CD4-positive, alpha-beta T cell treated with Interleukin-21 for 1 hour (primary cell): Measurements from ENCODE around the gene DES.
A peak's percentile ranks its signal among the peaks of the same experiment; 100 is the strongest.
"Not testable (repeated sequence)": the region's sequence is repeated elsewhere in the genome, so short reads cannot be mapped to it uniquely, and the experiment has no call there.

Source experiments
- DNase-seq: peaks from one replicate; pipeline ENCODE4 v3.0.0-alpha.2; 2020

The DES gene

GRCh38 chr2:219418155-219419011 is at the start of gene DES:
TSS of gene DES (plus strand) at chr2:219418377. CDS start at chr2:219418463, 86 bp downstream.
- no peak for DNase-seq

DNA sequence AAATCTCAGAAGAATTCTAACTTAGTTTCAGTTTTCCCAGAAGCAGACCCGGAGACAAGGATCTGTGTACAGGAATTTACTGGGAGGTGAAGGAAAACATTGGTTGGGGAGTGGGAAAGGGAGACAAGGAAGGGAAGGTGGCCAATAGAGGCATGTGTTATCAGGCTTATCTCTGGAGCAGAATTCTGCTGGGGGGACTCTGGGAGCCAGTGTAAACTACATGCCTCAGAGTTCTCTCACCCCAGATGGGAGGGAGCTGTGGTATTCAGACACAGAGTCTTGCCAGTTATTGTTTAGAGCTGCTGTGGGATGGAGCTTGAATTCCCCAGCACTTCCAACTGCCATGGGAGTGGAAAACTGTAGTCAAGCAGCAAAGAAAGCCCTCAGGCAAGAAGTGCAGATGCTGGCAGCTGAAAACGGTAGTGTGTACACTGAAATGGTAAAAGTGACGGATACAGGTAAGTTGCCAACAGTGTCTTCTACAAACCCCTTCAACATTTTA is 49.4 kb upstream of the DES start:
- DNase-seq: no peak

GRCh38 chr2:219369447-219369861 is 48.7 kb upstream of the DES start:
- DNase-seq: no peak

GRCh38 chr2:219378163-219378851 is 39.9 kb upstream of the DES start:
- DNase-seq: no peak

- DNase-seq: no peak
Observed at GRCh38 chr2:219380926-219381325, 37.3 kb upstream of the DES start.

DNA sequence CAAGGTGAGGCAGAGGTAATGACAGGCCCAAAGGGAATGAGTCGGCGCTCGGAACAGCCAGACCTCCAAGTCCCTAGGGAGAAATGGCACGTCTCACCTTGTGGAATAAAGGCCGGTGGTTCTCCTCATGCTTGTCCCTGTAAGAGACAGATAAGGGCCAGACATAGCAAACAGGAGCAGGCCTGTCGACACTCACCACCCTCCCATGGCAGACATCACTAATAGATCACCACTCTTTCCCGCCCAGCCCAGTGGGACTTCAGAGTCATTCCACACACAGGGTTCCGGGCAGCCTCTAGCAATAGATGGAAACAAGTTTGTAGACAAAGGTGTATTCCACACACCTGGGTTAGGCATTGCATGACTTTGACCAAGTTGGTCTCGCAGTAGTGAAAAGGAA is 36.7 kb upstream of the DES start:
- DNase-seq: no peak

GRCh38 chr2:219384083-219384713 is 34.0 kb upstream of the DES start:
- no peak for DNase-seq

GRCh38 chr2:219384859-219385258 is 33.3 kb upstream of the DES start:
- no peak for DNase-seq

DNA sequence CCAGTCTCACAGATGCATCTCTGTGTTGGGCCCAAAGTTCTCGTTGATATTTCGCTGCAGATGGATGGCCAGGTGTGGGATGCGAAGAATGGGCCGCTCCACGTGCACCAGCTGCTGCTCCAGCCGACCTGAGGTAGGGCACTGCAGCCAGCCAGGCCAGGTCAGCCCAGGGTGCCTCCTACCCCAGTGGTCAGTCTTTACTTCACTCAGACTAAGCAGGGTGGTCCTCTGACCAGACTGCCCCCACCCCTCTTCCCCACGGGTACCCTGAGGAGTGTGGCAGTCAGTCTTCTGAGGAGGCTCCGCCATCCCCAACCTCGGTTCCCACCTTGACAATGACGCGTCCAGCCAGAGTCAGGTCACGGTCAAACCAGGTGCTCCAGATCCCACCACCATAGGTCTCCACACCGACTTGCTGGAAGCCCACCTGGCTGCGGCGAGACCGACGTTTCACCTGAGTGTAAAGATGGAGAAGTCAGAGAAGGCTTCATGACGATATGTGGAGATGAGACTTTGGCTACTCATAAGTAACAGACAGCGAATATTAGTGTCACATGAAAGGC is 32.1 kb upstream of the DES start:
- no peak for DNase-seq

GRCh38 chr2:219386532-219387280 is 31.5 kb upstream of the DES start:
- DNase-seq: no peak

DNA sequence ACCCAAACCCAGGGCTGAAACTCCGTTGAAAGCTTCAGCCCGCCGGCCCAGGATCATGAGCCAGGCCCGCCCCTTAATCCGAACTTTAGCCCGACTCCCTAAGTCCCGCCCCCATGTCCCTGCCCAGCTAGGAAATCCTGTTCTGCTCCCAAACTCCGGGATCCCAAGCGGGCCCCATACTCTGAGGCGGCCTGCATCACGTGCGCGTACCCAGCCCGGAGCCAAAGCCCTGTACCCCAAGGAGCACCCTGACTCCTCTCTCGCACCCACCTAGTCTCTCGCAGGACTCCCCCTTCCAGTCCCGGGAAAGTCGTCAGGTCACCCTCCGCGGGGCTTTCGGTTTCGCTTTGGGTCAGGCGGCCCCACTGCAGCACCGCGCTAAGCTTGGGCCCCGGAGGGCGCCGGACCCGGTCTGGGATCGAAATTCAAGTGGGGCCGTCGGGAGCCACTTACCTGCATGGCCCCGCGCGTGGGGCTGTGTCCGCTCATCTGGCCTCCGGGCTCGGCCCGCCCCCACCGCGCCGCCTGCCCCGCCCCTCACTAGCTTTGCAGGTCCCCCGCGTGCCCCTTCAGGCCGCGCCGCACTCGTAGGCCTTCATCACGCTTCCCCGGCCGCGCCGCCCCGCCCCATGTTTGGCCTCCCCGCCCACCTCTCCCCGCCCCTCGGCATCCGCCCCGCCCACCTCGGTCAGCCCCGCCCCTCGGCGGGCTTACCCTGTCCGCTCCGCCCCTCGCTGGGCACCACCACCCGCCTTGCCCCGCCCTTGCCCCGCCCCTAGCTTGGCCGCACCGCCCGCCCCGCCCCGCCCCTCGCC is 30.7 kb upstream of the DES start, which contains the start of gene DNPEP:
Gene DNPEP, minus strand, starts transcription at position 607 of the 815 bp plus-strand sequence. Its CDS starts 118 bp downstream, at position 489.
- peak; percentile 95 for DNase-seq

- peak; percentile 99 for DNase-seq
Observed at GRCh38 chr2:219388121-219388906, 29.9 kb upstream of the DES start.

DNA sequence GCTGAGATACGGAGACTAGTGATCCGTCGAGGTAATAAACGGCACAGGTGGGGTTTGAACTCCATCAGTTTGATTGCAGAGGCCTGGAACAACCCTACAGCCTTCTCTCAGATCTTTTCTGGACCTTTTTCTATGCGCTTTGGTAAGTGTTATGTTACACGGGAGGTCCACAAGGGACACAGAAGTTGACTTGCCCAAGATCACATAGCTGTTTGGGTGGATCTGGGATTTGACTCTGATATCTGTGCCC is 29.3 kb upstream of the DES start:
- no peak for DNase-seq

- DNase-seq: no peak
Observed at GRCh38 chr2:219392754-219393153, 25.4 kb upstream of the DES start.

- DNase-seq: not testable (repeated sequence)
Observed at GRCh38 chr2:219395056-219395455, 23.1 kb upstream of the DES start.

GRCh38 chr2:219395609-219396008 is 22.6 kb upstream of the DES start:
- DNase-seq: no peak

GRCh38 chr2:219396863-219397457 is 21.2 kb upstream of the DES start:
- DNase-seq: no peak

- DNase-seq: no peak
Observed at GRCh38 chr2:219398721-219399363, 19.3 kb upstream of the DES start.

- DNase-seq: no peak
Observed at GRCh38 chr2:219399716-219400478, 18.3 kb upstream of the DES start.
